ENCODE measurements around the gene GNAT2.

GNAT2 gene

DNA sequence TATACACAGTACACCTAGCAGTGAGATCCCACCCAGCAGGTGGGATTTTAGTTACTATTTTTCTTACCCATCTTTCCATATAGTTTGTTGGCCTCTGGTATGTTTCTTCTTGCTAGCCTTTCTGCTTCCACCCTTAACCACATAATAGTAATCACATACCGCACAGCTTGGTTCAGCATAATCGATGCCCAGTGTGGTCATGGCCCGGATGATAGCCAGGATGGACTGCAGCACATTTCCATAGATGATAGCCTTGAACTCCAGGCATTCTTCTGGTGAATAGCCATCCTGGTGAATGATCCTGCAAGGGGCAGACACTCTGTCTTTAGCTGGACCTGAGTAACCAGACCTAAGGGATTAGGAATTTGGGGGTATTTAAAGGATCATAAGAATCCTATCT is 9.5 kb downstream of the GNAT2 start:
- DNase-seq: no peak

DNA sequence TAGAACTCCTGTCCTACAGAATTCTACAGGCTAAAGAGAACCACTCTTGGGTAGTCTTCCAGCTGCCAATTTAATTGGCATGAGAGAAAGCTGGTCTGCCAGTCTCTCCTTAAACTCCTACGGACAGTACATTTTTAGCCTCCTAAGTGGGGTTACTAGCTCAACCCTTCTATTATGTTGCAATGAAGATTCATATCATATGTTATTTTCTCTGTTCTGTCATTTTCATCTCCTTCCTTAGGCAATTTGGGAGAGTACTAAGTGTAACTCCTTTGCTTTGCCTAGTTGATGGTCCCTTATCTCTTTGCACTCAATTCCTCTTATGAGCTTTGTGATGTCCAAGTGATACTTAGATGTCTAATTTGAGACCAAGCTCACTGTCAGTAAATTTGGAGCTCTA is 14.0 kb downstream of the GNAT2 start:
- no peak for DNase-seq

DNA sequence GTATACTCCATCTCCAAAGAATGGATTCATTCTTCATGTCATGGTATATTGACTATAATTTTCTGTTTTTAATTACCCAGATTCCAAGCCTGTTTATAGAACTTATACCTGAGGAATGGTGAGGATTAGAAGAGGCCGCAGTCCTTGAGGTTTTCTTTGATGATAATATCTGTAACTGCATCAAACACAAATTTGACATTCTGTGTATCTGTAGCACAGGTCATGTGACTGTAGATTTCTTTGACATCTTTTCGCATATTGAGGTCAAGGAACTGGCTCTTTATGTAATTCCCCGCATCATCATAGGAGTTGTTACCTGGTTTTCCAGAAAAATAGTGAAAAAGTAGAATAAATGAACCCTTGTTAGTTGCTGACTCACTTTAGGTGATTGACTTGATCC is 16.2 kb downstream of the GNAT2 start:
- DNase-seq: no peak

DNA sequence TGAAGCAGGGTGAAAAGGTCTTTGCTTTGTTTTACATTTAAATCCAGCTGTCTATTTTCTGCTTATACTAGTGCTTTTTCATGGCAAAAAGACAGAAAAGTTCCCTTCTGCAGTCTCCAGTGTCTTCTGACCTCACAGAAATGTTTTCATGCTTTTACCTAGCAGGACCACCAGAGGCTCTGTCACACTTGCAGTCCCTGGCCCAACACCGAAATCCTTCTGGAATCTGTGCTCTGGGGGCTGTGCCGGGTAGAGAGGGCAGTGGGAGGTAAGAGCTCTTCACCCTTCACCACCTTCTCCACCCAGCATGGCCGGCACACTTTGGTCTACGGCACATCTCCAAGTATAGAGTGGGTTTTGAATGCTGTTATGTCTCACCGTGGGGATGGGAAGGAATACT is 20.8 kb downstream of the GNAT2 start:
- DNase-seq: no peak

DNA sequence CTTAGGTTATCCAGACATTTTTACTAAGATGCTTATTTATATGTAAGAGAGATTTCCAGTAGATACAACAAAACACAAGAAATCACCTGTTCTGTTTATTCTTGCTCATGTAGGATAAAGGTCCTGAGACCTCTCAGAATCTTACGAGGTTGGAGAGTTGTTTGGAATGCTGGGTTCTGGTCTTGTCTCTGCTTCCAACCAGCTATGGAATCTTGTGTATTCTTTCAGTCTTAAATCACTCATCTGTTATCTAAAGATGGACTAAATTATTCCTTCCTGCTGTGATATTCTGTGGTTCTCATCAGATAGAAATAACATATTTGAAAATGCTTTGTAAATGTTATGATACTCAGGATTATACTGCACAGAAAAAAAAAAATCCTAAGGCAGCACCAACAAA is 21.3 kb downstream of the GNAT2 start:
- peak; percentile 32 for DNase-seq

DNA sequence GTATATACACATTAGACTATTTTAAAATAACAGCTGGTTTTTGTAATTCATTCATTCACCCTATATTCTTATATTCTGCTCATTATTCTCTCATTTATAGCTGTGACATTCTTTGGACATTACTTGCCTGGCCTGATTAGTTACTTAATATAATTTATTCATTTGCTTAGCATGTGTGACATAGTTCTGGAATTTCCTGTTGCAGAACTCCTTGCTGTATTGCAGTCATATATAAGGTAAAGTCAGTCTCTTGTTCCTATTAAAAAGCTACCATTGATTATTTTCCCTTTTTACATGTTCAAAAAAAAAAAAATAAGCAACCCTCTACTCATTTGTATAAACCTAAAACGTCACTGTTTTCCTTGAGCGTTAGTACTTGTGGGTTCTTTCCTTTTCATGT is 23.9 kb downstream of the GNAT2 start:
- DNase-seq: peak; percentile 50

DNA sequence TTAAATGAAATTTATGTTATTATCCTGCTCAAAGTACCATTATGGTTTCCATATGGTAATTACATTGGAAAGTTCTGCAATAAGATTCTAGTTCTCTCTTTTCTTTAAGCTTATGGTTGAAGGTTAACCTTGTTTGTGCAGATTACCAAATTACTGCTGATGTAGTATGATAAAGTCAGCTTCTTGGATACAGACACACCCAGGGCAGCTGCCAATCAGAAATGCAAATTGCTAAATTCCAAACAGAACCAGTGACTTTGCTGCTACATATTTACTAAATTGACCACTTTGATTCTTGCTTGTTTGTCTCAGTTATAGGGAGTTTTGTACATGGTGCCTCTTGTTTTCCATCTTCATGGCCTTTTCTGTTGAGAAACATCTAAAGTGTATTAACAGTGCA is 26.5 kb downstream of the GNAT2 start:
- no peak for DNase-seq

DNA sequence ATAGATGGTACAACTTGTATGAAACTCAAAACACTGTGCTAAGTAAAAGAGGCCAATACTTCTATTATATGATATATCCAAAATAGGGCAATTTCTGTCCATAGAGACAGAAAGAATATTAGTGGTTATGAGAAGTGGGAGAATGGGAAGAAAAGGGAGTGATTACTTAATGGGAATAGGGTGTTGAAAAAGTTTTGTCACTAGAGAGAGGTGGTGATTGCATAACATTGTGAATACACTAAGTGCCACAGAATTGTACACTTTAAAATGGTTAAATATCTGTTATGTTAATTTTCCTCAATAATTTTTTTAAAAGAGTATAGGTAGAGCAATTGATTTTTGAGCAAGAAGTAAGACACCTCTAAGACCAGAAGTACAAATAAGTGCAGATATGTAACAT is 29.7 kb downstream of the GNAT2 start:
- no peak for DNase-seq

DNA sequence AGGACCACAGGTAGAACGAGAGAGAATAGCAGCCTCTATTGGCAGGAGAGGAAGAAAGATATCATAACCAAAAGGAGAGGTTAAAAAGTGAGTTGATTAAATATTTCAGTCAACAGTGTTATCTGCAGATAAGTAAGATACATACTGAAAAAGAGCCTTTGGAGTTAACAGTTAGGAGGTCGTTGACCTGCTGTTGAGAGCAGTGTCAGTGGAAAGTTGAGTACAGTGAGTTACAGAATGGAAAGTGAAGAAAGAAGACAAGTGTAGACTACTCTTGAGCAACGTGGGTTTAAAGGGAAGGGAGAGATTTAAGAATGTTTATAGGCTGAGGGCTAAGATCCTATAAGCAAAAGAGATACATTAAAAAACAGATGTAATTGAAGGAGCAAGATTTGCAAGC is 30.2 kb downstream of the GNAT2 start:
- no peak for DNase-seq

DNA sequence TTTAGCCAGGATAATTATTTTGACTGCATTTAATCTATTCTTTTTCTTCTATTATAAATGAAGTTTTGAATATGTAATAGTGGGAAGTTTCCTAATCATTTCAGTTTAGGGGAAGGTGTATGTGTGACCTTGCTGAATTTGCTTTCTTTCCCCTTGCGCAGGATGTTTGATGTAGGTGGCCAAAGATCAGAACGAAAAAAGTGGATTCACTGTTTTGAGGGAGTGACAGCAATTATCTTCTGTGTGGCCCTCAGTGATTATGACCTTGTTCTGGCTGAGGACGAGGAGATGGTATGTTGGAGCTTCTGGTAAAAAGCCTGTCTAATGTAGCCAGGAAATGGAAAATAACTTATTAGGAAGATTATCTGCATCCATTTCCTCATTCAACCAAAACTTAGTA is 33.4 kb downstream of the GNAT2 start:
- no peak for DNase-seq

DNA sequence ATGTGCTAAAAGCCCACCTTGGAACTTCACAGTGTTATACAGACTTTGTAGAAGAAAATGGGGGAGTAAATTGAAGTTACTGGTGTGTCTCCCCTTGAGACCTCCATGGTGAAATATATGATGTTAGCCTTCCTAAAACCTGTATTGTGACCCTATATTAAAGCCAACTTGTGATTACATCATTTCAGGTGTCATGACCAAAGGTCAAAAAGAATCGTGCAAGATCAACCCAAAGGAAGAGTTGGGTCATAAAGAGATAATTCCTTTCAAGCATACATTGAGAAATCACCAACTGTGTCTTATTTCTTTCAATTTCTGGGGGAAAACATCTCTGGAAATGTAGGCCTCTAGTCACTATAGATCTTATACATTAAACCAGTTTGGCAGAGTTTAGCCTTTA is 34.6 kb downstream of the GNAT2 start:
- DNase-seq: no peak

DNA sequence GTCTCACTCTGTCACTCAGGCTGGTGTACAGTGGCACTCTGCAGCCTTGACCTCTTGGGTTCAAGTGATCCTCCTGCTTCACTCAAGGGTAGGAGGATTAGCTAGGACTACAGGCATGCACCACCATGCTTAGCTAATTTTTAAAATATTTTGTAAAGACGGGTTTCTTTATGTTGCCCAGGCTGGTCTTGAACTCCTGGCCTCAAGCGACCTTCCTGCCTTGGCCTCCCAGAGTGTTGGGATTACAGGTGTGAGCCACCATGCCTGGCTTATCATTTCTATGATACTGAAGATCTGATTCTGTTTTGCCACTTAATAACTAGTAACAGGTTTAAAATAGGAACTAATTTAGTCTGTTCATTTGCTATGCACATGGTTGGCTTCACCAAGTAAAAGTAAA is 37.4 kb downstream of the GNAT2 start:
- DNase-seq: no peak

DNA sequence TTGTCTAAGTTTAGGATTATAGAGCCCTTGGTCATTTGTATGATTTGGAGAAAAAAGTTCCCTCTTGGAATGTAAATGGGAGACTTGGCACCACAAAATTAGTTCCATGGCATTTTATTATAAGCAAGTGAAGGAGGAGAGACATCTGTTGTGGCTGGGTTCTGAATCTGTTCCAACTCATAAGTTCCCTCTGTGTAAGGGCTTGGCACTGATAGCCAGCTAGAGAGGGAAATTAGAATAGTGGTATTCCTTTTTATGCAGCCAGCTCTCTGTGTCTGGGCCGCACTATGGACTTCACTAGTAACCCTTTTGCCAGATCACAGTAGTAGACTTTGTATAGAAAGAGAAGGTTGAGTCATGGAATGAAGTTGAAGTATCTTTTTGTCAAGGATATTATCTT is 39.9 kb downstream of the GNAT2 start:
- DNase-seq: no peak

DNA sequence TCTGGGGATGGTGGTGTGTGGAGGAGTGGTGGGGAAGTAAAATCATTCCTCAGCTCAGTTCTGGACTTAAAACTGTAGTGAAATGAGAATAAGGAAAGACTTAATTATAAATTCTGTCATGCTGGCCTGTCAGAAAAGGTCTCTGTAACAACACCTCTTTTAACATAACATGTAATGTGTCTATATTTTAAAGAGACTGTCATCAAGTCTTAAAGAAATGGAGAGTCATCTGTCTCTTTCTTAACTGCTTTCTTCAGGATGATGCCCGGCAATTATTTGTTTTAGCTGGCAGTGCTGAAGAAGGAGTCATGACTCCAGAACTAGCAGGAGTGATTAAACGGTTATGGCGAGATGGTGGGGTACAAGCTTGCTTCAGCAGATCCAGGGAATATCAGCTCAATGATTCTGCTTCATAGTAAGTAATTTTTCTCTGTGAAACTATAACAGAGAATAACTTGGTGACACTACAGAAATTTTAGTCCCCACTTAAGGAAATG is 40.4 kb downstream of the GNAT2 start:
- DNase-seq: no peak

DNA sequence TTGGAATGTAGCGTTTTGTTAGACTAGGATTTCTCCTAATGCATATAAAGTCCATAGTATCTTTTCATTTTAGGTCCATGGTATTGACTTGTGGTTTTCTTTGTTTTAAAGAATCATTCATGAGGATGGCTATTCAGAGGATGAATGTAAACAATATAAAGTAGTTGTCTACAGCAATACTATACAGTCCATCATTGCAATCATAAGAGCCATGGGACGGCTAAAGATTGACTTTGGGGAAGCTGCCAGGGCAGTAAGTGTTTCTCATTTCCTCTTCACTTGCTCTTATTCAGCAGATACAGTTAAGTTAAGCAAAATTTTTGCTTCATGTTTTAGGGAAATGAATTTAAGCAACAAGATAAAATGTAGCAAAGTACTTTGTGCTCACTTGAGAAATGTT is 45.6 kb downstream of the GNAT2 start:
- no peak for DNase-seq

DNA sequence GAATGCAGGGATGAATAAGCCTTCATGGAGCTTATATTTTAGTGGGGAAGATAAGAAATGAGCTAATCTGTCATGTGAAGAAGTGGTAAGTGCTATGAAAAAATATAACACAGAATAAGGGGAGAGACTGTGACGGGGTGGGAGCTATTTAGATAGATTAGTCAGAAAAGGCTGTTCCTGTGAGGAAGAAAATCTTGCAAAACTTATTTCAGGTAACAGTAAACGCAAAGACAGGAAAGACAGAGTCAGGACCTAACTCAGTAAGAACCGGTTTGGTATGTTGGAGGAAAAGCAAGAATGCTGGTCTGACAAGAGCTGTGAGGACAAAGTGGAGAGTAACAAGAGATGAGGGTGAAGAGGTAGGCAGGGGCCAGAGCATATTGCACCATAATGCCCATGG is 49.0 kb downstream of the GNAT2 start:
- no peak for DNase-seq

DNA sequence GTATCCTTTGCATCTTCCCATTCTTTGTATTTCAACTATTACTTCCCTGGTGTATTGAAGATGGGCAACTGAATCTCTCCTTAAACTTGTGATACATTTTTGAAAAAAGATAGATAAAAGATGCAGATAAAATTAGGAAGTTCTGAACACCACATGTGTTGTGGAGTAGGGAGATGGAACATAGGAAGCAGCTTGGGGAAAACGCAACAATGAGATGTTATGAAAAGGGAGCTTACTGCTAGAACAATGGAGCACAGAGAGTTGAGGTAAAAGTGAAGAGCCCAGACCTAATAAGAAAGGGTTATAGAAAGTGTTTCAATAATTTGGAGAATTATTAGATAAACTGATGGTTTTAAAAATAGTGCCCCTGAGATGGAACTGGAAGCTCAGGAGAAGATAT is 50.1 kb downstream of the GNAT2 start:
- DNase-seq: no peak

DNA sequence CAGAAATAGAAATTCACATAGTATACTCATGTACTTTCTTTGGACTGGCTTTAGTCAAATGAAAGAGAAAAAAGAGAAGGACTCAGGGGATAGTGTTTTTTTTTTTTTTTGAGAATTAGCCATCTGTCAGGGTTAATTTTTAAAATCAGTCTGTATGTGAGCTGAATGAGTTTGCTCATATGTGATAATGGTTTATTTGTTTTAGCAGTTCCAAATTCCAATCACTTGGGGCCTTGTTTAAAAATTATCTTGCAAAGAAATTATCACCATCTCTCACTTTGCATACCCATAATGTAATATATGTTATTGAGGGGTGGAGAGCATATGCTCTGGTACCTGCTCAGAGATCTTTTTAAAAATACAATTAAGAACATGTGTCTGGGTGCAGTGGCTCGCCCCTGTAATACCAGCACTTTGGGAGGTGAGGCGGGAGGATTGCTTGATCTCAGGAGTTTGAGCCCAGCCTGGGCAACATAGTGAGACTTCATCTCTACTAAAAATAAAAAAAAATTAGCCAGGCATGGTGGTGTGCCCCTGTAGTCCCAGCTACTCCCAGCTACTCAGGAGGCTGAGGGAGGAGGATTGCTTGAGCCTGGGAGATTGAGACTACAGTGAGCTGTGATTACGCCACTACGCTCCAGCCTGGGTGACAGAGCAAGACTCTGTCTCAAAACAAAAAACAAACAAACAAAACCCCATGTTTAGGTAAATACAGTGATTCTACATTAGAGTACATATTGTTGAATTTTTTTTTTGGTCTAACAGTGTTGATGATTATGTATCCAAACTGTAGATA is 51.3 kb downstream of the GNAT2 start:
- DNase-seq: no peak

DNA sequence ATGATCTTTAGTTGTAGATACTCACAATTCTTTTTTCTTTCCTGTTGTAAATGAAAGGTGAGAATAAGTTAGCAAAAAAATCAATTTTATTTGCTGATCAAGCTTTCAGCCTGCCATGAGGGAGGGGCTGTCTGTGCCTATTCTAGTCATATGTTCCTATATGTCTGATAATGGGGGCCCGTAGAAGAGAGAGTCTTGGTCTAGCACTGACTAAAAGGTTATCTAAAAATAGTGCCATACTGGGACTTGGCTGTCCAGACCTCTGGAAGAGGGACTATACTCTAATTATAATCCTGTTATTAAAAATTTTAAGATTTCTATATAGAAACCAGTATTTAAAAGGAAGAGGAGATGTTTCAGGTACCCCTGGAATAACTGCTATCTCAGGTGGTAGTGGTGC is 52.4 kb downstream of the GNAT2 start:
- no peak for DNase-seq

DNA sequence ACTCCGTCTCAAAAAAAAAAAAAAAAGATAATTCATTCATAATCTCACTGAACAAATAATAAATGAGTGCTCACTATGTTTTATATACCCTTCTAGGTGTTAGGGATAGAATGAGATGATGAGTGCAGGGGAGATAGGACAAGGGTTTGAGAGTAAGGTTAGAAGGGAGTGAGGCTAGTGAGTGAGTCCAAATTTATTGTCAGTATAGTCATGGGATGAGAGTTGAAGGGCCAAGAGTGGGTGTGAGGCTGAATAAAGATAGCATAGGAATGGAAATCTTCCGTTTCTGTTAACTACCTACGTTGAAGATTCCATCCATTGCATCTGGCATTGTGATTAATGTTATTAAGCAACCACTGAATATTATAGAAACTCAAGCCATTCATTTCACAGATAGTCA is 54.2 kb downstream of the GNAT2 start:
- DNase-seq: no peak

DNA sequence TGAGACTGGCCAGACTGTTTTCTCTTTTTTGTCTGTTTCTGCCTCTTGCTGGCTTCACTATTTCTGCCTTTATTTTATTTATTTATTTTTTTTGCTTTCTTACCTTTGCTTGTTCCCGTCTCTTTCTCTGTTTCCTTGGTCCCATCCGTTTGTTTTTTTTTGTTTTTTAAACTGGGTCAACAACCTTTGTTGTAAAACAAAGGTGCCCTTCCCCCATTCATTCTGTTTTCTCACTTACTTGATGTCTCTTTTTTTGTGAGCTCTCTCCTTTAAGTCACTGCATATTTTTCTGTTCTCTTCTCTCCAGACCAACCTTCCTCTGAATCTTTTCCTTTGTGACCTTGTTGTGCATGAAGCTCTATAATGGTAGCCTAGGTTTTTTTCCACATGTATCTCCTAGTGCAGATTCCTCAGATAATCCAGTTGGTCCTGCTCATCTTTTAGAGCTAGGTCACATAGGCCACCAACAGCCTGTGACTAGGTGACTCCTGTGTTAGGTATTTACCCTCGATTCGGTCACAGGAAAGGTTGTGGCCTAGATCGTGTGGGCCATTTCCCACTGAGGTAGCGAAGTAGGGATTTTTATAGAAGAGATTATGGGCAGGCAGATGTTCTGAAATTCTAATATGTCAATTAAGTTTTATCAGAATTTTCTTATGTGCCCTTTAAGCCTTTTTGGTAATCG is 55.1 kb downstream of the GNAT2 start:
- no peak for DNase-seq

DNA sequence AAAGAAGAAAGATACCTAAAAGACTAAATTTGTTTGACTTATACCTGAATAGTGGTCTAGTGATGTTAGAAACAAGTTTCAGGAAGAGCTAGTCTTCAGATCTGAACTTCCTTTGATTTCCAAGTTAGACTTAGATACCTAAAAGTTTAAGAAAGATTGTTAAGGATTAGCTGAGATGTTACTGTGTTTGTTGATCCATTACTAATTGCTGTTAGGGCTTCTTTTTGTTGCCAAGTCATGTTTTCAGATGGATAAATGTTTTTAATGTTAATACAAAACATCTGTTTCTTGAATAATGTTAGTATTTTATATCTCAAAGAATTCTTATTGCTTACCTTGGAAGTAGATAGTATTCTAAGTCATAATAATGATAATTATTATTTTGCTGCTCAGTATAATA is 59.4 kb downstream of the GNAT2 start:
- DNase-seq: no peak

DNA sequence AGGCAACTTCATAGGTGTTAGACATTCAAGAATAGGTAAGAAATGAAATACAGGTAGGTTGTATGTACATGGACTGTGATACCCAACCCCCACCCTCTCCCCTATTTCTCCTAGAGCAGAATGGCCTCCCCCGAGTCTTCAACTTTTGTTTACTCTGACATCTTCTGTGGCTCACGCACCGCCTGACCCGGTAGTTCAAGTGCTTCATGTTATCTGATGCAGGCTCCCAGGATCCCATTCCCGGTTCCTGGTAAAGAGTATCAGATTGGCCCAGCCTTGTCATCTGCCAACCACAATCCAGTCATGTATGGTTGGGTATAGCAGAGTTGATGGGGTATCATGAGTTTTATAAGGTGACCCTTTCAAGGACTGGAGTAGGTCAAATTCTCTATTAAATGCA is 61.9 kb downstream of the GNAT2 start:
- no peak for DNase-seq

DNA sequence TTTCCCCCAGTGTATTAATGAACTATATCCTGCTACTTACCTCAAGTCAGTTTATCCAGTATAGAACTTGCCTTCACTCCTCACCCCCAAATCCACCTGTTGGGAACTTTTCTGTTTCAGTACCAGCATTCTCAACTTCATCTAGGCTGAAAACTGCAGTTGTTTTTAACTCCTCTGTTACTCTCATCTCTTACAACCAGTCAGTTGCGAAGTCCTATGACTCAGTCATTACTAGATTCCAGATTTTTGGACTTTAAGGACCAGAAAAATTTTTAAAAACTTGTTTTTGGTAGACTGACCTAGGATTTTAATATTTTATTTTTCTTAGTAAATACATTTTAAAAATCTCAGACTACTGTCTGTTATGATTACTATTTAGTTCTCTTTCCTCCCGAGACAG is 62.9 kb downstream of the GNAT2 start:
- no peak for DNase-seq
